Measurements from ENCODE around the gene EEF1AKMT4. TPM values are rescaled to one million over a fixed set of nuclear protein-coding genes. Genes with fewer than 3 reads are reported as not detected.

Gene EEF1AKMT4
- total and polyA plus RNA-seq, 10 of the 15 experiments (the other 5 are each of a cell fraction or from before 2014, with no cell fraction given): 7.5 to 26.8 (median 18.3) TPM

GRCh38 chr3:184227481-184227935, 22.0 kb upstream of the EEF1AKMT4 start:
- ChIA-PET SMC1A (ENCODE audit: uncharacterized antibody, unreplicated experiment) (interaction anchor here (1.0 to 3.7 kb wide), 10 partner anchors 10 to 332 kb away, joined by 3 to 15 read pairs (median 4); partner anchors contain the start of gene EEF1AKMT4), RAD21 (ENCODE audit: unreplicated experiment) (interaction anchor here (0.9 to 2.3 kb wide), 10 partner anchors 10 to 332 kb away, joined by 3 to 17 read pairs (median 5); partner anchors contain the start of gene EEF1AKMT4), POLR2A (interaction anchor here (0.5 to 0.6 kb wide), 2 partner anchors 49 to 443 kb away, joined by 3 to 4 read pairs; no protein-coding TSS in a partner anchor), CTCF (interaction anchor here (0.6 to 4.4 kb wide), 32 partner anchors 10 to 335 kb away, joined by 3 to 69 read pairs (median 4); partner anchors contain the start of genes ABCC5, ABCF3, AP2M1 and EEF1AKMT4)
- ATAC-seq (peak; percentile 71), FAIRE-seq (peak; percentile 91), DNase-seq (ENCODE audit: low read depth, low spot score) (no peak)
- Histone ChIP-seq H3K27me3 (replicated peaks in 1 of 2; ENCODE audit: control insufficient read depth in 2 of 2, insufficient read depth in 2 of 2, low read length in 1 of 2) (peaks cover 16 to 18% of the 10 kb centered on the region in 2 experiments), H3K9me3 (replicated peaks; ENCODE audit: control insufficient read depth, insufficient read depth, low read length) (no peaks in the 10 kb centered on the region), H3K4me3 (no peak overlapping the region), H3K9ac (ENCODE audit: control insufficient read depth, insufficient read depth, low read length) (no peak overlapping the region), H3K27ac (ENCODE audit: control insufficient read depth, insufficient read depth) (no peak overlapping the region), H3K79me2 (ENCODE audit: control insufficient read depth, insufficient read depth, low read length) (no peaks in the 10 kb centered on the region), H3K4me1 (ENCODE audit: control insufficient read depth, insufficient read depth, low read length) (no peaks in the 10 kb centered on the region), H4K20me1 (ENCODE audit: control insufficient read depth, insufficient read depth) (no peaks in the 10 kb centered on the region), H3K4me2 (ENCODE audit: control insufficient read depth, insufficient read depth) (no peak overlapping the region), H3K36me3 (ENCODE audit: control insufficient read depth in 2 of 2, insufficient read depth in 2 of 2, low read length in 1 of 2) (no peaks in the 10 kb centered on the region), H2AFZ (ENCODE audit: control insufficient read depth, low read depth, low read length) (no peak overlapping the region)
- intact Hi-C loops (cut with micrococcal nuclease; ENCODE audit: unreplicated experiment): loop anchor here (2.0 kb wide), 1 partner anchor 61 kb away; no protein-coding TSS in a partner anchor
- BruUV-seq (replicated peaks): no TSS peak
- in situ Hi-C loops (cut with MboI): no loop called here
- TF ChIP-seq YY1 (IDR thresholded peaks at IDR 0.05; ENCODE audit: low read depth, low read length) (0 out of 2 replicates have a peak, but pooled peaks have one; percentile 19), BRCA1 (IDR thresholded peaks at IDR 0.05; ENCODE audit: low read depth, low read length) (no peak), SMC3 (IDR thresholded peaks at IDR 0.05; ENCODE audit: borderline replicate concordance, low read length) (peak; percentile 75), RAD21 (IDR thresholded peaks at IDR 0.05; ENCODE audit: insufficient read depth, low read depth, low read length) (peak; percentile 54), NR2F1 (conservative IDR thresholded peaks at IDR 0.05) (no peak), ZNF622 (IDR thresholded peaks at IDR 0.05) (no peak)
- TF ChIP-seq, protein P1, sequence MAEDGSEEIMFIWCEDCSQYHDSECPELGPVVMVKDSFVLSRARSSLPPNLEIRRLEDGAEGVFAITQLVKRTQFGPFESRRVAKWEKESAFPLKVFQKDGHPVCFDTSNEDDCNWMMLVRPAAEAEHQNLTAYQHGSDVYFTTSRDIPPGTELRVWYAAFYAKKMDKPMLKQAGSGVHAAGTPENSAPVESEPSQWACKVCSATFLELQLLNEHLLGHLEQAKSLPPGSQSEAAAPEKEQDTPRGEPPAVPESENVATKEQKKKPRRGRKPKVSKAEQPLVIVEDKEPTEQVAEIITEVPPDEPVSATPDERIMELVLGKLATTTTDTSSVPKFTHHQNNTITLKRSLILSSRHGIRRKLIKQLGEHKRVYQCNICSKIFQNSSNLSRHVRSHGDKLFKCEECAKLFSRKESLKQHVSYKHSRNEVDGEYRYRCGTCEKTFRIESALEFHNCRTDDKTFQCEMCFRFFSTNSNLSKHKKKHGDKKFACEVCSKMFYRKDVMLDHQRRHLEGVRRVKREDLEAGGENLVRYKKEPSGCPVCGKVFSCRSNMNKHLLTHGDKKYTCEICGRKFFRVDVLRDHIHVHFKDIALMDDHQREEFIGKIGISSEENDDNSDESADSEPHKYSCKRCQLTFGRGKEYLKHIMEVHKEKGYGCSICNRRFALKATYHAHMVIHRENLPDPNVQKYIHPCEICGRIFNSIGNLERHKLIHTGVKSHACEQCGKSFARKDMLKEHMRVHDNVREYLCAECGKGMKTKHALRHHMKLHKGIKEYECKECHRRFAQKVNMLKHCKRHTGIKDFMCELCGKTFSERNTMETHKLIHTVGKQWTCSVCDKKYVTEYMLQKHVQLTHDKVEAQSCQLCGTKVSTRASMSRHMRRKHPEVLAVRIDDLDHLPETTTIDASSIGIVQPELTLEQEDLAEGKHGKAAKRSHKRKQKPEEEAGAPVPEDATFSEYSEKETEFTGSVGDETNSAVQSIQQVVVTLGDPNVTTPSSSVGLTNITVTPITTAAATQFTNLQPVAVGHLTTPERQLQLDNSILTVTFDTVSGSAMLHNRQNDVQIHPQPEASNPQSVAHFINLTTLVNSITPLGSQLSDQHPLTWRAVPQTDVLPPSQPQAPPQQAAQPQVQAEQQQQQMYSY (CRISPR knock-in tag; IDR thresholded peaks at IDR 0.05): no peak
- TF ChIP-seq, protein P2, sequence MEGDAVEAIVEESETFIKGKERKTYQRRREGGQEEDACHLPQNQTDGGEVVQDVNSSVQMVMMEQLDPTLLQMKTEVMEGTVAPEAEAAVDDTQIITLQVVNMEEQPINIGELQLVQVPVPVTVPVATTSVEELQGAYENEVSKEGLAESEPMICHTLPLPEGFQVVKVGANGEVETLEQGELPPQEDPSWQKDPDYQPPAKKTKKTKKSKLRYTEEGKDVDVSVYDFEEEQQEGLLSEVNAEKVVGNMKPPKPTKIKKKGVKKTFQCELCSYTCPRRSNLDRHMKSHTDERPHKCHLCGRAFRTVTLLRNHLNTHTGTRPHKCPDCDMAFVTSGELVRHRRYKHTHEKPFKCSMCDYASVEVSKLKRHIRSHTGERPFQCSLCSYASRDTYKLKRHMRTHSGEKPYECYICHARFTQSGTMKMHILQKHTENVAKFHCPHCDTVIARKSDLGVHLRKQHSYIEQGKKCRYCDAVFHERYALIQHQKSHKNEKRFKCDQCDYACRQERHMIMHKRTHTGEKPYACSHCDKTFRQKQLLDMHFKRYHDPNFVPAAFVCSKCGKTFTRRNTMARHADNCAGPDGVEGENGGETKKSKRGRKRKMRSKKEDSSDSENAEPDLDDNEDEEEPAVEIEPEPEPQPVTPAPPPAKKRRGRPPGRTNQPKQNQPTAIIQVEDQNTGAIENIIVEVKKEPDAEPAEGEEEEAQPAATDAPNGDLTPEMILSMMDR (IDR thresholded peaks at IDR 0.05 in 2 of 3, conservative IDR thresholded peaks at IDR 0.05 in 1 of 3; ENCODE audit: control insufficient read depth in 2 of 3, extremely low read depth in 1 of 3, insufficient read depth in 1 of 3, low read depth in 3 of 3, low read length in 3 of 3): peak; percentile 72 to 98 (median 74)
- WGBS (ENCODE audit: insufficient coverage, insufficient replicate concordance, low lambda C conversion rate, missing lambda C conversion rate): 3% methylated on average over 2 of the region's 2 CpGs
